Mesodermal cell (in vitro differentiated cells): ENCODE data around the gene EMD.

Source experiments
- H3K27ac ChIP-seq: 2 replicates; pipeline ENCODE4 v1.7.0; 2013; ENCODE audit warnings: mild to moderate bottlenecking, low read depth, low read length, moderate library complexity; ENCODE audit not compliant: severe bottlenecking
- H3K36me3 ChIP-seq: 2 replicates; pipeline ENCODE4 v1.7.1; 2013; ENCODE audit warnings: mild to moderate bottlenecking, low read length, moderate library complexity; ENCODE audit not compliant: control insufficient read depth, insufficient read depth
- H3K4me1 ChIP-seq: one replicate; pipeline ENCODE4 v1.7.1; 2013; ENCODE audit warnings: mild to moderate bottlenecking, low read length; ENCODE audit not compliant: insufficient read depth, control insufficient read depth, poor library complexity, severe bottlenecking
- H3K4me3 ChIP-seq: 2 replicates; pipeline ENCODE4 v1.7.0; 2013; ENCODE audit warnings: low read length, control low read depth, mild to moderate bottlenecking; ENCODE audit not compliant: insufficient read depth, poor library complexity, severe bottlenecking; ENCODE audit errors: extremely low read depth
- H3K9me3 ChIP-seq: 2 replicates; pipeline ENCODE4 v1.7.1; 2013; ENCODE audit warnings: mild to moderate bottlenecking, low read length, moderate library complexity; ENCODE audit not compliant: control insufficient read depth
- WGBS, 2 experiments: methylation state at CpG; one replicate each; pipeline ENCODE4 v1.1.5; 2013; ENCODE audit warnings: missing lambda C conversion rate in 2 of 2; ENCODE audit not compliant: insufficient coverage in 2 of 2; 5-methylcytosine and 5-hydroxymethylcytosine counted together

Gene EMD

GRCh38 chrX:154428176-154429171, 49.4 kb downstream of the EMD start, which contains the start of gene ATP6AP1:
TSS of gene ATP6AP1 (plus strand) at chrX:154428677. CDS start at chrX:154428693, 16 bp downstream.
- Histone ChIP-seq H3K9me3 (no peaks in the 10 kb centered on the region), H3K27ac (no peak within 1 kb of the TSS), H3K4me1 (peaks cover 12% of the 10 kb centered on the region), H3K4me3 (peak within 1 kb of the TSS; percentile 59), H3K36me3 (peaks cover 16% of the 10 kb centered on the region)
- WGBS, 2 experiments: 14 to 23% methylated on average over 28 to 31 of the region's 87 CpGs

- no peak overlapping the region for H3K27ac ChIP-seq
- WGBS, 2 experiments: 100% methylated on average over 2 of the region's 2 CpGs; no CpG with 5 or more reads in 1 of the 2 experiments
- H3K4me3 ChIP-seq: peak overlapping the region; percentile 59
- no peaks in the 10 kb centered on the region for H3K9me3 ChIP-seq
- peaks cover 9% of the 10 kb centered on the region for H3K4me1 ChIP-seq
- peaks cover 26% of the 10 kb centered on the region for H3K36me3 ChIP-seq
Measured at GRCh38 chrX:154429711-154430110, 50.6 kb downstream of the EMD start.

DNA sequence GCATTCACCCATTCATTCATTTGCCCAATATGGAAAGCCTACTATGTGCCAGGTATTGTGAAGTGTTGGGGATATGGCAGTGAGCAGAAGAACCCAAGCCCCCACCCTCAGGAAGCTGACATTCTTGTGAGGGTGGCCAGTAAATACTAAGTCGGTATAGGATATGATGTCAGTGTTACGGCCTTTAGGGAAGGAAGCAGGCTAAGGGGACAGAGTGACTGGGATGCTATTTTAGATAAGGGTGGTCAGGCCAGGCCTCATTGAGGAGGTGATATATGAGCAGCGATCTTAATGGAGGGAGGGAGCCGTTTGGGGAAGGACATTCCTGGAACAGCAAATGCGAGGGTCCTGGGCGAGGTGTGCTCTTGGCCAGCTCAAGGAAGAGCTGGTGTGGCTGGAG, 51.4 kb downstream of the EMD start:
- Histone ChIP-seq H3K4me3 (no peak overlapping the region), H3K36me3 (peaks cover 28% of the 10 kb centered on the region), H3K27ac (no peak overlapping the region), H3K9me3 (no peaks in the 10 kb centered on the region), H3K4me1 (peaks cover 9% of the 10 kb centered on the region)
- WGBS, 2 experiments: 94 to 100% methylated on average over 1 to 3 of the region's 6 CpGs

- peaks cover 32% of the 10 kb centered on the region for H3K36me3 ChIP-seq
- peaks cover 9% of the 10 kb centered on the region for H3K4me1 ChIP-seq
- H3K9me3 ChIP-seq: no peaks in the 10 kb centered on the region
- no peak overlapping the region for H3K4me3 ChIP-seq
- WGBS, 2 experiments: 83 to 85% methylated on average over 3 to 4 of the region's 7 CpGs
- no peak overlapping the region for H3K27ac ChIP-seq
Measured at GRCh38 chrX:154430916-154431315, 51.8 kb downstream of the EMD start.
